Iris pigment epithelial cell (primary cell): ENCODE measurements around the gene XK.
"Not testable (repeated sequence)": the region's sequence is repeated elsewhere in the genome, so short reads cannot be mapped to it uniquely, and the experiment has no call there.

Source experiments
- DNase-seq: peaks from one replicate; pipeline ENCODE4 v3.0.0-alpha.2; 2011; ENCODE audit warnings: low read depth

Gene XK

GRCh38 chrX:37755025-37755424 is 69.4 kb downstream of the XK start:
- DNase-seq: no peak

- DNase-seq: no peak
Measured at GRCh38 chrX:37757082-37757481, 71.5 kb downstream of the XK start.

- DNase-seq: no peak
Measured at GRCh38 chrX:37759351-37759750, 73.8 kb downstream of the XK start.

GRCh38 chrX:37759878-37760418 is 74.4 kb downstream of the XK start:
- no peak for DNase-seq

GRCh38 chrX:37763400-37763799 is 77.8 kb downstream of the XK start:
- DNase-seq: no peak

- no peak for DNase-seq
Measured at GRCh38 chrX:37765507-37765906, 79.9 kb downstream of the XK start.

- no peak for DNase-seq
Measured at GRCh38 chrX:37767430-37767829, 81.8 kb downstream of the XK start.

- DNase-seq: not testable (repeated sequence)
Measured at GRCh38 chrX:37768866-37769265, 83.3 kb downstream of the XK start.

GRCh38 chrX:37776283-37776986 is 90.8 kb downstream of the XK start:
- no peak for DNase-seq

- no peak for DNase-seq
Measured at GRCh38 chrX:37776987-37777325, 91.4 kb downstream of the XK start.

- no peak for DNase-seq
Measured at GRCh38 chrX:37779857-37780256, 94.3 kb downstream of the XK start, which contains the start of gene CYBB. CYBB (plus strand) TSS chrX:37780059; CDS start chrX:37780078, 19 bp downstream.

GRCh38 chrX:37781081-37781480 is 95.5 kb downstream of the XK start:
- DNase-seq: no peak
